ENCODE measurements around the gene LUC7L3.
"Not testable (repeated sequence)": the region's sequence is repeated elsewhere in the genome, so short reads cannot be mapped to it uniquely, and the experiment has no call there.

LUC7L3 gene

GRCh38 chr17:50677851-50678375 lies 41.5 kb upstream of the LUC7L3 start:
- FAIRE-seq (no peak), DNase-seq (ENCODE audit: insufficient read length, low spot score) (no peak)
- TF ChIP-seq CTCF (IDR thresholded peaks at IDR 0.05; ENCODE audit: insufficient read depth, missing control alignments): no peak

- no peak for TF ChIP-seq CTCF (IDR thresholded peaks at IDR 0.05; ENCODE audit: insufficient read depth, missing control alignments)
- no peak for FAIRE-seq
- no peak for DNase-seq (ENCODE audit: insufficient read length, low spot score)
Observed at GRCh38 chr17:50679008-50679544, 40.3 kb upstream of the LUC7L3 start.

DNA sequence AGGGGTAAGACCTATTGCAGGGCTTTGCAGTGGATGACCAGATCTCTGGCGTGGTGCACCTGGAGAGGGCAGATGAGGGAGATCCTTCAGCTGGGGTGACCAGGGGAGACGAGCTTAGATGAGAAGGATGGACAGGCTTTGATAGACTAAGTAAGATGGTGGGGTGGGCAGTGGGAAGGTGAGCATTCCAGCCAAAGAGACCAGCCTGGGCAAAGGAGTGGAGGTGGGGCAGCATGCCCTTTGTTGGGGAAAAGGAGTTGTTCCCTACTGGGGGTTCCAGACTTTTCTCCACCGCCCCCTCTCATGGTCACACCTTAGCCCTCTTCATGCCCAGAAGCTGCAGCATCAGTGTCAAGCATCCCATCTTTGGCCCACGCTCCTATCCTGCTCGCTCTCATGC lies 39.3 kb upstream of the LUC7L3 start:
- no peak for TF ChIP-seq CTCF (IDR thresholded peaks at IDR 0.05; ENCODE audit: insufficient read depth, missing control alignments)
- DNase-seq (ENCODE audit: insufficient read length, low spot score) (no peak), FAIRE-seq (no peak)

GRCh38 chr17:50680543-50681262 lies 38.7 kb upstream of the LUC7L3 start:
- FAIRE-seq; DNase-seq (ENCODE audit: insufficient read length, low spot score): not testable (repeated sequence)

GRCh38 chr17:50681263-50682200 lies 37.9 kb upstream of the LUC7L3 start:
- FAIRE-seq (no peak), DNase-seq (ENCODE audit: insufficient read length, low spot score) (no peak)
- peak; percentile 96 for TF ChIP-seq CTCF (IDR thresholded peaks at IDR 0.05; ENCODE audit: insufficient read depth, missing control alignments)

DNA sequence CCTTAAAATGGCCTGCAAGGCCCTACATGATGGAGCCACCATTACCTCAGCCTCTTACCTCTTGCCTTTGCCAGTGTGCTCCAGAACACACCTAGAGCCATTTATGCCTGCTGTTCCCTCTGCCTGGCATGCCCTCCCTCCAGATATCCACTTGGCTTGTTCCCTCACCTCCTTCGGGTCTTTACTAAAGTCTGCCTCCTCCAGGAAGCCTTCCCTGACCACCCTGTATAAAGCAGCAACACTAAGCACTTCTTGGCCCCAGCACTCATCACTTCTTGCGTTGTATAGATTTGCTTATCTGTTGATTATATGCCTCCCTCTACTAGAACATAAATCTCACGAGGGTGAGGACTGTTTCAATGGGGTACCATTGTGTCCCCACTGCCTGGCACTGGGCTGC lies 37.0 kb upstream of the LUC7L3 start:
- DNase-seq (ENCODE audit: insufficient read length, low spot score) (no peak), FAIRE-seq (no peak)
- TF ChIP-seq CTCF (IDR thresholded peaks at IDR 0.05; ENCODE audit: insufficient read depth, missing control alignments): no peak

DNA sequence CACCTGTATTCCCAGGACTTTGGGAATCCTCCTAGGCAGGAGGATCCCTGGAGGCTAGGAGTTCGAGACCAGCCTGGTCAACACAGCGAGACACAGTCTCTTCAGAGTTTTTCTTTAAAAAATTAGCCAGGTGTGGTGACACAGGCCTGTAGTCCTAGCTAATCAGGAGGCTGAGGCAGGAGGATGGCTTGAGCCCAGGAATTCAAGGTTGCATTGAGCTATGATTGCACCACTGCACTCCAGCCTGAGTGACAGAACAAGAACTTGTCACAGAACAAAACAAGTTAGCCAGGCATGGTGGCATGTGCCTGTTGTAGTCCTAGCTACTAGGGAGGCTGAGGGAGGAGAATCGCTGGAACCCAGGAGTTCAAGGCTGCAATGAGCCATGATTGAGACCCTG lies 36.5 kb upstream of the LUC7L3 start:
- TF ChIP-seq CTCF (IDR thresholded peaks at IDR 0.05; ENCODE audit: insufficient read depth, missing control alignments): no peak
- DNase-seq (ENCODE audit: insufficient read length, low spot score) (no peak), FAIRE-seq (no peak)
